Measurements from ENCODE around the gene FLOT2. TPM values are rescaled to one million over a fixed set of nuclear protein-coding genes. Genes with fewer than 3 reads are reported as not detected.
"Not testable (repeated sequence)": the region's sequence is repeated elsewhere in the genome, so short reads cannot be mapped to it uniquely, and the experiment has no call there.

Gene FLOT2
- polyA plus RNA-seq, 1 donor (not counting 4 experiments of a cell fraction or from before 2014, with no cell fraction given): 67.2 TPM

DNA sequence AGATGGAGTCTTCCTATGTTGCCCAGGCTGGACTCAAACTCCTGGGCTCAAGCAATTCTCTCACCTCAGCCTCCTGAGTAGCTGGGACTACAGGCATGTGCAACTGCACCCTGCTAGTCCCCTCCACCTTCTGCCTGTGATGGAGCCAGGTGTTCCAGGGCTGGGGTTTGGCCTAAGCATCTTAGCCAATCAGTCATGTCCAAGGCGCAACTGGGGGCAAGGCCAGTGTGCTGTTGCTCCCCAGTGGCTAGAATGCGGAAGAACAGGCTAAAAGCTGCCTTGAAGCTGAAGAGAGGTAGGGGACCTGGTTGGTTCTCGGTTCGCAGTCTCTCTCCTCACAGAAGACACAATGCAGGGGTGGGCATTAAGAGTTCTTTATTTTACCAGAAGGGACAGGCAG, 18.6 kb downstream of the FLOT2 start:
- FAIRE-seq (peak; percentile 69), DNase-seq (ENCODE audit: low read depth, low spot score) (peak; percentile 50)
- dilution Hi-C loops (cut with MboI; ENCODE audit: extremely low pct_ligation_motif_present, low sequenced_read_pairs): no loop called here
- Histone ChIP-seq H3K79me2 (ENCODE audit: control insufficient read depth, insufficient read depth, low read length) (no peaks in the 10 kb centered on the region), H3K4me3 (ENCODE audit: control insufficient read depth in 2 of 3, extremely low read depth in 1 of 3, insufficient read depth in 2 of 3, low read depth in 1 of 3, low read length in 3 of 3) (no peak overlapping the region), H3K9ac (ENCODE audit: control insufficient read depth, extremely low read depth, insufficient read depth, low read length) (no peak overlapping the region), H2AFZ (ENCODE audit: control insufficient read depth, low read length) (no peak overlapping the region), H3K4me1 (ENCODE audit: control insufficient read depth, extremely low read depth, insufficient read depth, low read length) (peaks cover 41% of the 10 kb centered on the region), H3K4me2 (ENCODE audit: control insufficient read depth, extremely low read depth, insufficient read depth, low read depth, low read length) (peak overlapping the region; percentile 31), H3K27me3 (ENCODE audit: control insufficient read depth, extremely low read depth, insufficient read depth, low read length) (no peaks in the 10 kb centered on the region), H3K9me1 (ENCODE audit: control insufficient read depth, extremely low read depth, insufficient read depth, low read length) (no peaks in the 10 kb centered on the region), H3K9me3 (ENCODE audit: control insufficient read depth, low read depth, low read length) (no peaks in the 10 kb centered on the region), H4K20me1 (ENCODE audit: control insufficient read depth, extremely low read depth, insufficient read depth, low read length) (no peaks in the 10 kb centered on the region), H3K36me3 (ENCODE audit: control insufficient read depth in 2 of 2, extremely low read depth in 1 of 2, insufficient read depth in 2 of 2, low read length in 2 of 2) (peaks cover 27 to 28% of the 10 kb centered on the region in 2 experiments), H3K27ac (ENCODE audit: control insufficient read depth, insufficient read depth, low read length) (peak overlapping the region; percentile 55)
- no peak for TF ChIP-seq EZH2 (IDR thresholded peaks at IDR 0.05; ENCODE audit: low read length)
- TF ChIP-seq, protein P1, sequence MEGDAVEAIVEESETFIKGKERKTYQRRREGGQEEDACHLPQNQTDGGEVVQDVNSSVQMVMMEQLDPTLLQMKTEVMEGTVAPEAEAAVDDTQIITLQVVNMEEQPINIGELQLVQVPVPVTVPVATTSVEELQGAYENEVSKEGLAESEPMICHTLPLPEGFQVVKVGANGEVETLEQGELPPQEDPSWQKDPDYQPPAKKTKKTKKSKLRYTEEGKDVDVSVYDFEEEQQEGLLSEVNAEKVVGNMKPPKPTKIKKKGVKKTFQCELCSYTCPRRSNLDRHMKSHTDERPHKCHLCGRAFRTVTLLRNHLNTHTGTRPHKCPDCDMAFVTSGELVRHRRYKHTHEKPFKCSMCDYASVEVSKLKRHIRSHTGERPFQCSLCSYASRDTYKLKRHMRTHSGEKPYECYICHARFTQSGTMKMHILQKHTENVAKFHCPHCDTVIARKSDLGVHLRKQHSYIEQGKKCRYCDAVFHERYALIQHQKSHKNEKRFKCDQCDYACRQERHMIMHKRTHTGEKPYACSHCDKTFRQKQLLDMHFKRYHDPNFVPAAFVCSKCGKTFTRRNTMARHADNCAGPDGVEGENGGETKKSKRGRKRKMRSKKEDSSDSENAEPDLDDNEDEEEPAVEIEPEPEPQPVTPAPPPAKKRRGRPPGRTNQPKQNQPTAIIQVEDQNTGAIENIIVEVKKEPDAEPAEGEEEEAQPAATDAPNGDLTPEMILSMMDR (optimal IDR thresholded peaks at IDR 0.05 in 1 of 3, IDR thresholded peaks at IDR 0.05 in 1 of 3, conservative IDR thresholded peaks at IDR 0.05 in 1 of 3; ENCODE audit: extremely low read depth in 1 of 3, insufficient read depth in 2 of 3, low read length in 3 of 3): peak; percentile 55 to 87 (median 64)

DNA sequence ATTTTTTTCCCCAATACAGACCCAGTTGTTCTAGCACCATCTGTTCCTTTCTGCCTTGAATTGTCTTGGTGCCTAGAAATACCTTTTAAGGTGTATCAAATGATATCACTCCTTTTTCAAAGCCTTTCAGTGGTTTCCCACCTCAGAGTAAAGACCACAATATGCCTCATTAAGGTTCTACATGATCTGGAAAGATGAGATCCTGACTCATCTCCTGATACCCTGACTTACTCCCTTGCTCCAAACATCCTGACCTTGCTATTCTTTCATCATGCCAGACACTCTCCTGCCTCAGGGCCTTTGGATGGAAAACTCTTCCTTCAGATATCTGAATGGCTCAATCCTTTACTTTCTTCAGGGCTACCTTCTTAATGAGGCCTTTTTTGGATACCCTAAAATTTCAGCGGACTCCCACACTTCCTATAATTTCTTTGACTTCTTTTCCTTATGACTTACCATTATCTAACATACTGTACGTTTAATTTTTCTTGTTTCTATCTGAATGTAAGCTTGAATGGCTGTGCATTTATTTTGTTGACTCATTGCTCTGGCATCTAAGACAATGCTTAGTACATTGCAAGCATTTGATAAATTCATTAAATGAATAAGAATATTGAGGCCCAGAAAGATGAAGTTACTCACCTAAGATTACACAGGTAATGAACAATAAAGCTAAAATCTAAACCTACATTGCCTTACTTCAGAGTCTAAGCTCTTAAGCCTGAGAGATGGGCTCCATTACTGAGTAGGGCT, 19.2 kb downstream of the FLOT2 start:
- Histone ChIP-seq H3K9me3 (ENCODE audit: control insufficient read depth, low read depth, low read length) (no peaks in the 10 kb centered on the region), H3K4me2 (ENCODE audit: control insufficient read depth, extremely low read depth, insufficient read depth, low read depth, low read length) (peak overlapping the region; percentile 31), H3K79me2 (ENCODE audit: control insufficient read depth, insufficient read depth, low read length) (no peaks in the 10 kb centered on the region), H3K9ac (ENCODE audit: control insufficient read depth, extremely low read depth, insufficient read depth, low read length) (no peak overlapping the region), H3K36me3 (ENCODE audit: control insufficient read depth in 2 of 2, extremely low read depth in 1 of 2, insufficient read depth in 2 of 2, low read length in 2 of 2) (peaks cover 25 to 27% of the 10 kb centered on the region in 2 experiments), H3K4me1 (ENCODE audit: control insufficient read depth, extremely low read depth, insufficient read depth, low read length) (peaks cover 41% of the 10 kb centered on the region), H3K4me3 (ENCODE audit: control insufficient read depth in 2 of 3, extremely low read depth in 1 of 3, insufficient read depth in 2 of 3, low read depth in 1 of 3, low read length in 3 of 3) (no peak overlapping the region), H3K9me1 (ENCODE audit: control insufficient read depth, extremely low read depth, insufficient read depth, low read length) (no peaks in the 10 kb centered on the region), H3K27me3 (ENCODE audit: control insufficient read depth, extremely low read depth, insufficient read depth, low read length) (no peaks in the 10 kb centered on the region), H4K20me1 (ENCODE audit: control insufficient read depth, extremely low read depth, insufficient read depth, low read length) (no peaks in the 10 kb centered on the region), H3K27ac (ENCODE audit: control insufficient read depth, insufficient read depth, low read length) (peak overlapping the region; percentile 55), H2AFZ (ENCODE audit: control insufficient read depth, low read length) (no peak overlapping the region)
- TF ChIP-seq EZH2 (IDR thresholded peaks at IDR 0.05; ENCODE audit: low read length): no peak
- TF ChIP-seq, protein P1 (optimal IDR thresholded peaks at IDR 0.05 in 1 of 3, IDR thresholded peaks at IDR 0.05 in 1 of 3, conservative IDR thresholded peaks at IDR 0.05 in 1 of 3; ENCODE audit: extremely low read depth in 1 of 3, insufficient read depth in 2 of 3, low read length in 3 of 3): no peak
- dilution Hi-C loops (cut with MboI; ENCODE audit: extremely low pct_ligation_motif_present, low sequenced_read_pairs): no loop called here
- FAIRE-seq: peak; percentile 78
- DNase-seq (ENCODE audit: low read depth, low spot score): peak; percentile 73

DNA sequence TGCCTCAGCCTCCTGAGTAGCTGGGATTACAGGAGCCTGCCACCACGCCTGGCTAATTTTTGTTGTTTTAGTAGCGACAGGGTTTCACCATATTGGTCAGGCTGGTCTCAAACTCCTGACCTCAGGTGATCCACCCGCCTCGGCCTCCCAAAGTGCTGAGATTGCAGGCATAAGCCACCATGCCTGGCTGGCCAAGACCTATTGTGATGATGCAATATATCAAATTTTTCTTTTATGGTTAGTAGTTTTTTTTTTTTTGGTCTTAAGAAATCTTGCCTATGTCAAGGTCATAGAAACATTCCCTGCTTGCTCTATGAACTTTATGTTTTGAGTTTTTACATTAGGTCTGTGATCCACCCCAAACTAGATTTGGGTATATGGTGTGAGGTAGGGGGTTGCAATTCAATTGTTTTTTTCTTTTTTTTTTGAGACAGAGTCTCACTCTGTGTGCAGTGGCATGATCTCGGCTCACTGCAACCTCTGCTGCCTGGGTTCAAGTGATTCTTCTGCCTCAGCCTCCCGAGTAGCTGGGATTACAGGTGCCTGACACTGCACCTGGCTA, 20.3 kb downstream of the FLOT2 start:
- peaks cover 21 to 26% of the 10 kb centered on the region in 2 experiments for H3K36me3 ChIP-seq (ENCODE audit: control insufficient read depth in 2 of 2, extremely low read depth in 1 of 2, insufficient read depth in 2 of 2, low read length in 2 of 2)
- dilution Hi-C loops (cut with MboI; ENCODE audit: extremely low pct_ligation_motif_present, low sequenced_read_pairs); H3K9me1 ChIP-seq (ENCODE audit: control insufficient read depth, extremely low read depth, insufficient read depth, low read length); H3K4me3 ChIP-seq (ENCODE audit: control insufficient read depth in 2 of 3, extremely low read depth in 1 of 3, insufficient read depth in 2 of 3, low read depth in 1 of 3, low read length in 3 of 3); H3K79me2 ChIP-seq (ENCODE audit: control insufficient read depth, insufficient read depth, low read length); DNase-seq (ENCODE audit: low read depth, low spot score); H3K9ac ChIP-seq (ENCODE audit: control insufficient read depth, extremely low read depth, insufficient read depth, low read length); H3K27me3 ChIP-seq (ENCODE audit: control insufficient read depth, extremely low read depth, insufficient read depth, low read length); FAIRE-seq; H3K4me2 ChIP-seq (ENCODE audit: control insufficient read depth, extremely low read depth, insufficient read depth, low read depth, low read length); H3K9me3 ChIP-seq (ENCODE audit: control insufficient read depth, low read depth, low read length); H2AFZ ChIP-seq (ENCODE audit: control insufficient read depth, low read length); H3K27ac ChIP-seq (ENCODE audit: control insufficient read depth, insufficient read depth, low read length); H4K20me1 ChIP-seq (ENCODE audit: control insufficient read depth, extremely low read depth, insufficient read depth, low read length): not testable (repeated sequence)
- peaks cover 41% of the 10 kb centered on the region for H3K4me1 ChIP-seq (ENCODE audit: control insufficient read depth, extremely low read depth, insufficient read depth, low read length)

Data from keratinocyte (primary cell).